OCI-LY1 (cell line): Measurements from ENCODE around the gene SLC25A27.

Source experiments
- H2AFZ ChIP-seq: fragments of 200-600 bp; sonication (generic), shearing (Covaris generic); 2 replicates; pipeline ENCODE4 v1.6.0; 2014; ENCODE audit warnings: antibody characterized with exemption, mild to moderate bottlenecking, low read length
- H3F3A ChIP-seq: fragments of 200-600 bp; sonication (generic), shearing (Covaris generic); 2 replicates; pipeline ENCODE4 v1.6.0; 2014; ENCODE audit warnings: mild to moderate bottlenecking, antibody characterized with exemption, low read length, moderate library complexity; ENCODE audit not compliant: insufficient read depth
- H3K27ac ChIP-seq: fragments of 200-600 bp; sonication (generic); 2 replicates; pipeline ENCODE4 v1.5.1; 2014; ENCODE audit warnings: low read length, mixed run types, mild to moderate bottlenecking, low read depth; ENCODE audit not compliant: poor library complexity, severe bottlenecking
- H3K27me3 ChIP-seq: fragments of 200-600 bp; sonication (generic); 2 replicates; pipeline ENCODE4 v1.6.0; 2014; ENCODE audit warnings: antibody characterized with exemption, mild to moderate bottlenecking, low read length, moderate library complexity; ENCODE audit not compliant: insufficient read depth
- H3K36me3 ChIP-seq: fragments of 200-600 bp; sonication (generic); 2 replicates; pipeline ENCODE4 v1.6.1; 2014; ENCODE audit warnings: mild to moderate bottlenecking, antibody characterized with exemption, low read length, moderate library complexity, mixed read lengths; ENCODE audit not compliant: insufficient read depth
- H3K4me1 ChIP-seq: fragments of 200-600 bp; sonication (generic); 2 replicates; pipeline ENCODE4 v1.5.1; 2014; ENCODE audit warnings: mild to moderate bottlenecking, low read length, moderate library complexity; ENCODE audit not compliant: insufficient read depth, severe bottlenecking
- H3K4me2 ChIP-seq: fragments of 200-600 bp; sonication (generic), shearing (Covaris generic); 2 replicates; pipeline ENCODE4 v1.6.1; 2014; ENCODE audit warnings: low read length
- H3K4me3 ChIP-seq: fragments of 200-600 bp; sonication (generic); 2 replicates; pipeline ENCODE4 v1.5.1; 2014; ENCODE audit warnings: low read length, low read depth, mild to moderate bottlenecking, mixed read lengths; ENCODE audit not compliant: poor library complexity, severe bottlenecking
- H3K79me2 ChIP-seq: fragments of 200-600 bp; shearing (Covaris generic); 2 replicates; pipeline ENCODE4 v1.6.1; 2016; ENCODE audit warnings: mixed run types, low read length, mixed read lengths; ENCODE audit not compliant: insufficient read depth
- H3K9ac ChIP-seq: fragments of 200-600 bp; sonication (generic), shearing (Covaris generic); 2 replicates; pipeline ENCODE4 v1.6.1; 2014; ENCODE audit warnings: mild to moderate bottlenecking, low read length, mixed read lengths
- H3K9me2 ChIP-seq: fragments of 200-600 bp; sonication (generic), shearing (Covaris generic); 2 replicates; pipeline ENCODE4 v1.6.1; 2014; ENCODE audit warnings: low read depth, mild to moderate bottlenecking, low read length, mixed read lengths
- H3K9me3 ChIP-seq: fragments of 200-600 bp; shearing (Covaris generic); 2 replicates; pipeline ENCODE4 v1.6.1; 2014; ENCODE audit warnings: low read length, mixed read lengths
- H4K20me1 ChIP-seq: fragments of 200-600 bp; sonication (generic), shearing (Covaris generic); 2 replicates; pipeline ENCODE4 v1.6.0; 2016; ENCODE audit warnings: mild to moderate bottlenecking, low read length; ENCODE audit not compliant: insufficient read depth
- CTCF ChIP-seq: fragments of 200-600 bp; sonication (generic), shearing (Covaris generic); IDR thresholded peaks from 2 replicates; pipeline ENCODE4 v1.5.1; 2017; ENCODE audit warnings: mild to moderate bottlenecking, antibody characterized with exemption, low read length, moderate library complexity, mixed read lengths
- EZH2 ChIP-seq: fragments of 200-600 bp; sonication (generic), shearing (Covaris generic); IDR thresholded peaks from 2 replicates; pipeline ENCODE4 v1.8.0; 2017; ENCODE audit warnings: borderline replicate concordance, mixed run types, mild to moderate bottlenecking, antibody characterized with exemption, low read length, moderate library complexity, mixed read lengths

SLC25A27 gene

GRCh38 chr6:46690911-46691451 lies 38.2 kb downstream of the SLC25A27 start:
- H3K9me3 ChIP-seq: no peaks in the 10 kb centered on the region
- H3K9me2 ChIP-seq: no peaks in the 10 kb centered on the region
- no peaks in the 10 kb centered on the region for H3F3A ChIP-seq
- TF ChIP-seq CTCF (no peak), EZH2 (no peak)
- H3K36me3 ChIP-seq: no peaks in the 10 kb centered on the region
- H2AFZ ChIP-seq: no peak overlapping the region
- H3K27ac ChIP-seq: no peak overlapping the region
- H3K4me1 ChIP-seq: no peaks in the 10 kb centered on the region
- no peak overlapping the region for H3K4me2 ChIP-seq
- no peak overlapping the region for H3K9ac ChIP-seq
- no peak overlapping the region for H3K4me3 ChIP-seq
- H4K20me1 ChIP-seq: no peaks in the 10 kb centered on the region
- H3K27me3 ChIP-seq: no peaks in the 10 kb centered on the region
- H3K79me2 ChIP-seq: no peaks in the 10 kb centered on the region

GRCh38 chr6:46699970-46700369 lies 47.2 kb downstream of the SLC25A27 start:
- no peaks in the 10 kb centered on the region for H3K9me2 ChIP-seq

GRCh38 chr6:46704562-46704961 lies 51.8 kb downstream of the SLC25A27 start:
- Histone ChIP-seq H3K9me3 (no peaks in the 10 kb centered on the region), H3K27ac (no peak overlapping the region), H3K4me3 (no peak overlapping the region), H3K4me2 (no peak overlapping the region), H3K4me1 (no peaks in the 10 kb centered on the region), H3K36me3 (no peaks in the 10 kb centered on the region), H3K27me3 (no peaks in the 10 kb centered on the region), H3F3A (no peaks in the 10 kb centered on the region; the same call in 1 of the 2 replicates), H3K9me2 (no peaks in the 10 kb centered on the region), H2AFZ (no peak overlapping the region), H3K79me2 (no peaks in the 10 kb centered on the region), H4K20me1 (no peaks in the 10 kb centered on the region), H3K9ac (no peak overlapping the region)
- TF ChIP-seq CTCF (peak; percentile 26; the same call in 1 of the 2 replicates), EZH2 (no peak)

More at GRCh38 chr6:46699970-46700369, 47.2 kb downstream of the SLC25A27 start:
- no peak overlapping the region for H3K4me2 ChIP-seq
- H3K9ac ChIP-seq: no peak overlapping the region
- H3K9me3 ChIP-seq: no peaks in the 10 kb centered on the region
- no peak overlapping the region for H3K27ac ChIP-seq
- no peaks in the 10 kb centered on the region for H3K4me1 ChIP-seq
- no peak overlapping the region for H2AFZ ChIP-seq
- H3K36me3 ChIP-seq: no peaks in the 10 kb centered on the region
- TF ChIP-seq CTCF: no peak
- TF ChIP-seq EZH2: no peak
- no peaks in the 10 kb centered on the region; the same call in 1 of the 2 replicates for H3F3A ChIP-seq
- no peaks in the 10 kb centered on the region for H3K27me3 ChIP-seq
- H3K4me3 ChIP-seq: no peak overlapping the region
- H4K20me1 ChIP-seq: no peaks in the 10 kb centered on the region
- no peaks in the 10 kb centered on the region for H3K79me2 ChIP-seq
